Nephron (organoid): Measurements from ENCODE around the gene KCNJ15.
A peak's percentile ranks its signal among the peaks of the same experiment; 100 is the strongest.

ENCODE experiments used
- H3K27ac Mint-ChIP-seq, 3 experiments: 2 replicates each; pipeline ENCODE4 v1.8.0; 2020; ENCODE audit warnings: mixed read lengths in 3 of 3, mild to moderate bottlenecking in 2 of 3, moderate library complexity in 1 of 3
- H3K27me3 Mint-ChIP-seq: 2 replicates; pipeline ENCODE4 v1.8.0; 2021; ENCODE audit warnings: low read depth, mild to moderate bottlenecking, moderate library complexity, mixed read lengths
- H3K36me3 Mint-ChIP-seq: 2 replicates; pipeline ENCODE4 v1.8.0; 2020; ENCODE audit warnings: low read depth, mixed read lengths
- H3K4me1 Mint-ChIP-seq: 2 replicates; pipeline ENCODE4 v1.8.0; 2020; ENCODE audit warnings: mixed read lengths
- H3K4me3 Mint-ChIP-seq, 3 experiments: 2 replicates each; pipeline ENCODE4 v1.8.0; 2020; ENCODE audit warnings: mild to moderate bottlenecking in 3 of 3, mixed read lengths in 3 of 3, moderate library complexity in 2 of 3
- H3K9me3 Mint-ChIP-seq: 2 replicates; pipeline ENCODE4 v1.8.0; 2020; ENCODE audit warnings: mixed read lengths
- TF ChIP-seq, protein P1 (sequence below), 3 experiments: fragments of 200-600 bp; sonication (generic); IDR thresholded peaks; one replicate each; pipeline ENCODE4 v1.5.0; 2021; ENCODE audit warnings: antibody characterized with exemption in 3 of 3; ENCODE audit not compliant: unreplicated experiment in 3 of 3

The KCNJ15 gene

DNA sequence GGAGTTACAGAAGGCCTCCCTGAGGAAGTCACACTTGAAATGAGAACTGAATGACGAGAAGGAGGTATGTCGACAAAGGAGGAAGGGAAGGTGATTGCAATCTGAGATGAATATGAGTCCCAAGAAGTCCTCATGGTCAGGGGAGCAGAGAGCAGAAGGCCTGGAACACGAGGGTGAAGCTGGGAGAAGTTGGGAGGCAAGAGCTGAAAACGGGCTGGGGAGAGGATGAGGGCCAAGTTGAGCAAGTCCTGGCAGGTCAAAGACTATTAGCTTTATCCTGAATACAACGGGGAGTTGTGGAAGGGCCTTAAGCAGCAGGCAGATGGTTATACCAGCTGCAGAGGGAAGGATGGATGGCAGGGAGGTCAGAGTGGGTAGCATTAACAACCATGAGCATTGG is 89.5 kb downstream of the KCNJ15 start:
- H3K4me1 Mint-ChIP-seq: peaks cover 45% of the 10 kb centered on the region
- no peaks in the 10 kb centered on the region for H3K36me3 Mint-ChIP-seq
- peak overlapping the region in 1 of 3 experiments; percentile 11 for H3K27ac Mint-ChIP-seq
- no peak overlapping the region for H3K4me3 Mint-ChIP-seq
- peaks cover 29% of the 10 kb centered on the region for H3K27me3 Mint-ChIP-seq
- TF ChIP-seq, protein P1, sequence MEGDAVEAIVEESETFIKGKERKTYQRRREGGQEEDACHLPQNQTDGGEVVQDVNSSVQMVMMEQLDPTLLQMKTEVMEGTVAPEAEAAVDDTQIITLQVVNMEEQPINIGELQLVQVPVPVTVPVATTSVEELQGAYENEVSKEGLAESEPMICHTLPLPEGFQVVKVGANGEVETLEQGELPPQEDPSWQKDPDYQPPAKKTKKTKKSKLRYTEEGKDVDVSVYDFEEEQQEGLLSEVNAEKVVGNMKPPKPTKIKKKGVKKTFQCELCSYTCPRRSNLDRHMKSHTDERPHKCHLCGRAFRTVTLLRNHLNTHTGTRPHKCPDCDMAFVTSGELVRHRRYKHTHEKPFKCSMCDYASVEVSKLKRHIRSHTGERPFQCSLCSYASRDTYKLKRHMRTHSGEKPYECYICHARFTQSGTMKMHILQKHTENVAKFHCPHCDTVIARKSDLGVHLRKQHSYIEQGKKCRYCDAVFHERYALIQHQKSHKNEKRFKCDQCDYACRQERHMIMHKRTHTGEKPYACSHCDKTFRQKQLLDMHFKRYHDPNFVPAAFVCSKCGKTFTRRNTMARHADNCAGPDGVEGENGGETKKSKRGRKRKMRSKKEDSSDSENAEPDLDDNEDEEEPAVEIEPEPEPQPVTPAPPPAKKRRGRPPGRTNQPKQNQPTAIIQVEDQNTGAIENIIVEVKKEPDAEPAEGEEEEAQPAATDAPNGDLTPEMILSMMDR (IDR thresholded peaks at IDR 0.05; ENCODE audit: unreplicated experiment in 3 of 3): no peak
- no peaks in the 10 kb centered on the region for H3K9me3 Mint-ChIP-seq

DNA sequence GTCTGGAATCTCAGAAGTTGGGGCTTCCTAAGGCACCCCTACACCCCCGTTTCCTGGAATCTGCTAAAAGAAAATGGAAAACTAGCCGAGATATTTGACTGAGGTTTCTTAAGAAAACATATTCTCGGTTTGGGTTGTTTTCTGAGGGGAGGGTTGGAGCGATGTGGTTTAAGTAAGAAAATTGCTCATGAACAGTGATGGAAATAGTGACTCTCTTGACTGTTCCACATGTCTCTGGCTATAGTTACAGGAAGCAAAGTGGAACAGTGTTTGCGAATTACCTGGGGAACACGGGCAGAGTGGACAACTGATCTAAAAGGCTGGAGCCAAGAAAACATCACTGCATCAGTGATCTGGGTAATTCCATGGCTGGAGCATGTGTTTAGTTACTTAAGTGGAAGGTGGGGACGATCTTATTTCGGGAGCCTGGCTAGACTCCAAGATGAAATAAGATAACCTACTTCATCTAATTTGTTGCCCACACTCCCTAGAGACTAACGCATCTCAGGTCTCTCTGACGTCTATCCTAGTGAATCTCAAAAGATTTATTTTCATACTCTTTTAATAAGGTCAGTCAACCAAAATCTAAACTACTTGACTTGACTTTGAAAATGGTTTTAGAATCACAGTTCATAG is 92.4 kb downstream of the KCNJ15 start:
- peak overlapping the region; percentile 10 to 82 (median 62) for H3K27ac Mint-ChIP-seq
- H3K36me3 Mint-ChIP-seq: no peaks in the 10 kb centered on the region
- H3K27me3 Mint-ChIP-seq: peaks cover 36% of the 10 kb centered on the region
- no peaks in the 10 kb centered on the region for H3K9me3 Mint-ChIP-seq
- H3K4me1 Mint-ChIP-seq: peaks cover 55% of the 10 kb centered on the region
- H3K4me3 Mint-ChIP-seq: no peak overlapping the region
- TF ChIP-seq, protein P1 (IDR thresholded peaks at IDR 0.05; ENCODE audit: unreplicated experiment in 3 of 3): no peak

DNA sequence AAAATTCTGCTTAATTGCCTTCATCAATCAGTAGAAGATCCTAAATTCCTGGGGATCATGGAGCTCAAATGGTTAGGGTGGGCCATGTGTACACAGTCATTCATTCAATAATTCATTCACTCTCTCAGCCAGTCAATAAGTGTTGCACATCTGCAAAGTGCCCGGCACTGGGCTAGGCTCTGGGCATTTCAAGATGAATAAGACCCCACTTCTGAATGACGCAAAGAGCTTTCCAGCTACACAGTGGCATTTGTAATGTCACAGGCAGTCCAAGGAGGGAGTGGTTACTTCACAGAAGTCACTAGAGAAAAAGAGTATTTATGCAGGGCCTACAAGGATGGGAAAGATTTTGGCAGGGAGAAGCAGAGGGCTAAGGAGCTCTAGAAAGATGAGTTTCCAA is 93.2 kb downstream of the KCNJ15 start:
- TF ChIP-seq, protein P1 (IDR thresholded peaks at IDR 0.05; ENCODE audit: unreplicated experiment in 3 of 3): no peak
- no peaks in the 10 kb centered on the region for H3K9me3 Mint-ChIP-seq
- peaks cover 43% of the 10 kb centered on the region for H3K27me3 Mint-ChIP-seq
- H3K4me3 Mint-ChIP-seq: no peak overlapping the region
- peaks cover 61% of the 10 kb centered on the region for H3K4me1 Mint-ChIP-seq
- no peaks in the 10 kb centered on the region for H3K36me3 Mint-ChIP-seq
- peak overlapping the region; percentile 10 to 69 (median 62) for H3K27ac Mint-ChIP-seq

DNA sequence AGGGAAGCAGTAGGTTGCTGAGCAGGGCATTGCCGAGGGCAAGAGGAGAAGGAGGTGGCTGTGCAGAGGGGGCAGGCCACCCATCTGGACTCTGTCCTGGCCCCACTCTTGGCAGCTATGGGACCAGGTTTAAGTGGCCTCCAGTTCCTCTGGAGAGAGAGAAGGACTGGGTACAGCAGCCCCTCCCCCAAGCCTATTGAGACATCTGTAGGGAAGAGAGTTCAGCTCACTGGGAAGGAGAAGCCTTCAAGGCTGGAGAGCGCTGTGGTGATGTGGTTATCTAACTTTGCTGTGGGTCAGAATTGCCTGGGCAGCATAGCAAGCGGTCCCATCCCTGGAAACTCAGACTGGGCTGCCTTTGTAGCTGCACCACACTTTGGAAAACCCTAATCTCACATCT is 93.9 kb downstream of the KCNJ15 start:
- Mint-ChIP-seq H3K27ac (peak overlapping the region; percentile 10 to 69 (median 62)), H3K9me3 (no peaks in the 10 kb centered on the region), H3K4me3 (no peak overlapping the region), H3K4me1 (peaks cover 63% of the 10 kb centered on the region), H3K36me3 (no peaks in the 10 kb centered on the region), H3K27me3 (peaks cover 45% of the 10 kb centered on the region)
- TF ChIP-seq, protein P1 (IDR thresholded peaks at IDR 0.05; ENCODE audit: unreplicated experiment in 3 of 3): no peak

DNA sequence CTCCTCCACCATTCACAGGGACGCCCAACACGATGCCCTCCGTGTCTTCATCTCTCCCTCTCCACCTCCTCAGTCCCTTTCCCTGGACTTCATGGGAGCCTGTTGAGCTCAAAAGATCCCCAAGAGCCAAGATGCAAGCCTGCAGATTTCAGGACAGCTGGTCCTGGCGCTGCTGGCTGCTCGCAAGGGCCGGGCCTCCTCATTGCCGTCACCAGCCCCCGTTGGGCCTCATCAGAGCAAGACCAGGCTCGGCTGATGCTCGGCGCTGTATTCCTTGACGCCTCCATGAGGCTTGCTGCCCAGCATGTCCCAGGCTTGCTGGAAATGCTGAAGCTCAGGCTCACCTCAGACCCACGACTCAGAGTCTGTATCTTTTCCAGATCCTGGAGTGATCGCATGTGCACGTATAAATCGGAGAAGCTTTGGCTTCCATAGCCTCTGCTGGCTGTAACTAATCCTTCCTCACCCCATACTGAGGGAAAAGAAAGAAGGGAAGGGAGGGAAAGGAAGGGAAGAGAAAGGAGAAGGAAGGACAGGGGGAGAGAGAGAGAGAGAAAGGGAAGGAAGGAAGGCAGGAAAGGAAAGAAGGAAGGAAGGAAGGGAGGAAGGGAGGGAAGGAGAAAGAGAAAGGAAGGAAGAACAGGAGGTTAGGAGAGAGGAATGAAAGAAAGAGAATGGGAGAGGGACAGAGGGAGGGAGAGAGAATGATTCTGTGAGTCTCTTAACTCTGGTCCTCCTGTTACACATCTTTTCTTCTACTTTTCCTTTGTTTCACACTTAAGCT is 94.6 kb downstream of the KCNJ15 start:
- Mint-ChIP-seq H3K4me1 (peaks cover 59% of the 10 kb centered on the region), H3K36me3 (no peaks in the 10 kb centered on the region), H3K9me3 (no peaks in the 10 kb centered on the region), H3K4me3 (no peak overlapping the region), H3K27me3 (peaks cover 48% of the 10 kb centered on the region), H3K27ac (peak overlapping the region; percentile 12 to 67 (median 48))
- TF ChIP-seq, protein P1 (IDR thresholded peaks at IDR 0.05; ENCODE audit: unreplicated experiment in 3 of 3): no peak
